Mammary epithelial cell (primary cell): ENCODE data around the gene SLC30A1.

Source experiments
- EZH2 ChIP-seq: IDR thresholded peaks from 2 replicates; pipeline ENCODE4 v1.6.1; 2012; ENCODE audit warnings: low read length, inconsistent platforms, borderline replicate concordance
- TF ChIP-seq, protein P1 (sequence below), 2 donors: IDR thresholded peaks in 1 of 2; conservative IDR thresholded peaks in 1 of 2; 2 replicates each; pipeline ENCODE4 v1.5.1; 2011 to 2012; ENCODE audit warnings: inconsistent platforms in 2 of 2, low read length in 2 of 2, mild to moderate bottlenecking in 2 of 2, control low read depth in 1 of 2, low read depth in 1 of 2; ENCODE audit not compliant: insufficient read depth in 1 of 2; ENCODE audit errors: extremely low read depth in 1 of 2

DNA sequence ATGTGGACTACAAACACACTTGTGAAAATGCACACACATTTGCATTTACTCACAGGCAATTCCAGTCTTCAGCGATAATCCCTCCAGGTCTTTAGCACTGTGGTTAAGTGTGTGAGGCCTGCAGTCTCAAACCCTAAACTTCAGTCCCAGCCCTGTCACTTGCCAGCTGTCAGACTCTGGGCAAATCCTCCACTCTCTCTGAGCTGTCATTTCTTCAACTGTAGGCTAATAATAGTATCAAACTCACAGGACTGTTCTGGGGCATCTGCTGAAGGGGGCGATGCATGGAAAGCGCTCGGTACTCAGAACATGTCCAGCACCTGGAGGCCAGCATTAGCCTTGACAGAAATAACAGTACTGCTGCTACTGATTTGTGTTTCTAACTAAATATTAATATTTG, 48.3 kb upstream of the SLC30A1 start:
- TF ChIP-seq, protein P1, sequence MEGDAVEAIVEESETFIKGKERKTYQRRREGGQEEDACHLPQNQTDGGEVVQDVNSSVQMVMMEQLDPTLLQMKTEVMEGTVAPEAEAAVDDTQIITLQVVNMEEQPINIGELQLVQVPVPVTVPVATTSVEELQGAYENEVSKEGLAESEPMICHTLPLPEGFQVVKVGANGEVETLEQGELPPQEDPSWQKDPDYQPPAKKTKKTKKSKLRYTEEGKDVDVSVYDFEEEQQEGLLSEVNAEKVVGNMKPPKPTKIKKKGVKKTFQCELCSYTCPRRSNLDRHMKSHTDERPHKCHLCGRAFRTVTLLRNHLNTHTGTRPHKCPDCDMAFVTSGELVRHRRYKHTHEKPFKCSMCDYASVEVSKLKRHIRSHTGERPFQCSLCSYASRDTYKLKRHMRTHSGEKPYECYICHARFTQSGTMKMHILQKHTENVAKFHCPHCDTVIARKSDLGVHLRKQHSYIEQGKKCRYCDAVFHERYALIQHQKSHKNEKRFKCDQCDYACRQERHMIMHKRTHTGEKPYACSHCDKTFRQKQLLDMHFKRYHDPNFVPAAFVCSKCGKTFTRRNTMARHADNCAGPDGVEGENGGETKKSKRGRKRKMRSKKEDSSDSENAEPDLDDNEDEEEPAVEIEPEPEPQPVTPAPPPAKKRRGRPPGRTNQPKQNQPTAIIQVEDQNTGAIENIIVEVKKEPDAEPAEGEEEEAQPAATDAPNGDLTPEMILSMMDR (conservative IDR thresholded peaks at IDR 0.05 in 1 of 2, IDR thresholded peaks at IDR 0.05 in 1 of 2; ENCODE audit: extremely low read depth in 1 of 2, insufficient read depth in 1 of 2, low read depth in 1 of 2, low read length in 2 of 2) = no peak
- TF ChIP-seq EZH2 = no peak
